Measurements from ENCODE around the gene MAP3K14. TPM values are rescaled to one million over a fixed set of nuclear protein-coding genes. Genes with fewer than 3 reads are reported as not detected.
A peak's percentile ranks its signal among the peaks of the same experiment; 100 is the strongest.

MAP3K14 gene
- total RNA-seq, 1 experiment from 2014 or later: 7.8 TPM

GRCh38 chr17:45339646-45340605, 23.1 kb upstream of the MAP3K14 start:
- no peak overlapping the region for H3K27ac ChIP-seq (ENCODE audit: insufficient read length, low read depth, low read length)
- no peak overlapping the region for H2AFZ ChIP-seq (ENCODE audit: low read length)
- no peak overlapping the region for H2BK15ac ChIP-seq (ENCODE audit: low read depth, low read length)
- no peak overlapping the region for H3K23ac ChIP-seq (ENCODE audit: insufficient read length, low read depth, low read length)
- no peak overlapping the region for H4K91ac ChIP-seq (ENCODE audit: insufficient read length, low read depth, low read length)
- H4K8ac ChIP-seq (replicated peaks; ENCODE audit: insufficient read length, low read depth, low read length): no peak overlapping the region
- no peaks in the 10 kb centered on the region for H3K79me2 ChIP-seq (ENCODE audit: insufficient read depth, low read length)
- DNase-seq: peak; percentile 23
- H2BK5ac ChIP-seq (ENCODE audit: insufficient read length, low read length): no peak overlapping the region
- no peak overlapping the region for H3K4me2 ChIP-seq (ENCODE audit: insufficient read depth, insufficient read length, low read length)
- Mint-ChIP-seq H3K36me3 (ENCODE audit: insufficient read depth in 1 of 3, low read depth in 3 of 3) (peaks cover 0 to 2% (median 0%) of the 10 kb centered on the region in 3 experiments; a peak in 3 of 7 replicates), H3K27me3 (ENCODE audit: low read depth) (peaks cover 15% of the 10 kb centered on the region), H3K4me1 (peaks cover 13 to 15% of the 10 kb centered on the region in 2 experiments), H3K4me3 (no peak overlapping the region), H3K9me3 (peaks cover 0 to 3% of the 10 kb centered on the region in 2 experiments; a peak in 2 of 5 replicates), H3K27ac (no peak overlapping the region; a peak in 1 of 7 replicates)
- H3K79me1 ChIP-seq (ENCODE audit: insufficient read depth, low read depth, low read length, poor library complexity, severe bottlenecking): no peaks in the 10 kb centered on the region
- H3K14ac ChIP-seq (ENCODE audit: insufficient read depth, low read length): no peak overlapping the region
- H3K18ac ChIP-seq (ENCODE audit: insufficient read length, low read depth, low read length): no peak overlapping the region
- H2BK12ac ChIP-seq (ENCODE audit: insufficient read length, low read depth, low read length): no peak overlapping the region
- no peak overlapping the region for H2BK20ac ChIP-seq (ENCODE audit: low read depth, low read length, poor library complexity, severe bottlenecking)
- H3K23me2 ChIP-seq (ENCODE audit: insufficient read length, low read depth, low read length, poor library complexity, severe bottlenecking): no peaks in the 10 kb centered on the region
- H3K4me1 ChIP-seq (ENCODE audit: insufficient read depth, low read length): no peaks in the 10 kb centered on the region; the same call in 1 of the 2 replicates
- H3K27me3 ChIP-seq (ENCODE audit: insufficient read depth, low read length): peaks cover 4% of the 10 kb centered on the region; the same call in 1 of the 2 replicates
- H2BK120ac ChIP-seq (ENCODE audit: low read depth, low read length, poor library complexity, severe bottlenecking): no peak overlapping the region
- no peak overlapping the region for H3K4ac ChIP-seq (ENCODE audit: low read depth, low read length)
- H3T11ph ChIP-seq (ENCODE audit: low read length): no peak overlapping the region
- no peaks in the 10 kb centered on the region for H3K9me3 ChIP-seq (ENCODE audit: control insufficient read depth, low read depth, low read length)
- no CpG with 5 or more reads among the region's 8 CpGs for WGBS (ENCODE audit: extremely low coverage, insufficient read length, low lambda C conversion rate)
- no peak overlapping the region for H3K56ac ChIP-seq (ENCODE audit: insufficient read length, low read depth, low read length)
- H4K20me1 ChIP-seq (ENCODE audit: control insufficient read depth, insufficient read depth, insufficient read length): no peaks in the 10 kb centered on the region
- H4K5ac ChIP-seq (ENCODE audit: insufficient read length, low read depth, low read length): no peak overlapping the region
- H3K9ac ChIP-seq (ENCODE audit: extremely low read depth, insufficient read length, low read length): no peak overlapping the region
- H2AK5ac ChIP-seq (ENCODE audit: insufficient read length, low read length): no peak overlapping the region
- no peak for TF ChIP-seq CTCF (conservative IDR thresholded peaks at IDR 0.05)
